Activated naive CD4-positive, alpha-beta T cell treated with anti-CD3 and anti-CD28 coated beads, Interleukin-2, amount 50 U/mL, for 24 hours (primary cell): ENCODE measurements around the gene MFSD8.
"Not testable (repeated sequence)": the region's sequence is repeated elsewhere in the genome, so short reads cannot be mapped to it uniquely, and the experiment has no call there.

ENCODE experiments used
- H3K27ac Mint-ChIP-seq: one replicate; pipeline ENCODE4 v1.8.0; 2021; ENCODE audit warnings: mild to moderate bottlenecking, mixed read lengths
- H3K27me3 Mint-ChIP-seq: one replicate; pipeline ENCODE4 v1.8.0; 2021; ENCODE audit warnings: mixed read lengths
- H3K36me3 Mint-ChIP-seq: one replicate; pipeline ENCODE4 v1.8.0; 2021; ENCODE audit warnings: mixed read lengths
- H3K4me1 Mint-ChIP-seq: one replicate; pipeline ENCODE4 v1.8.0; 2021; ENCODE audit warnings: mixed read lengths
- H3K4me3 Mint-ChIP-seq: one replicate; pipeline ENCODE4 v1.8.0; 2021; ENCODE audit warnings: mild to moderate bottlenecking, mixed read lengths
- H3K9me3 Mint-ChIP-seq: one replicate; pipeline ENCODE4 v1.8.0; 2021; ENCODE audit warnings: mixed read lengths

Gene MFSD8

DNA sequence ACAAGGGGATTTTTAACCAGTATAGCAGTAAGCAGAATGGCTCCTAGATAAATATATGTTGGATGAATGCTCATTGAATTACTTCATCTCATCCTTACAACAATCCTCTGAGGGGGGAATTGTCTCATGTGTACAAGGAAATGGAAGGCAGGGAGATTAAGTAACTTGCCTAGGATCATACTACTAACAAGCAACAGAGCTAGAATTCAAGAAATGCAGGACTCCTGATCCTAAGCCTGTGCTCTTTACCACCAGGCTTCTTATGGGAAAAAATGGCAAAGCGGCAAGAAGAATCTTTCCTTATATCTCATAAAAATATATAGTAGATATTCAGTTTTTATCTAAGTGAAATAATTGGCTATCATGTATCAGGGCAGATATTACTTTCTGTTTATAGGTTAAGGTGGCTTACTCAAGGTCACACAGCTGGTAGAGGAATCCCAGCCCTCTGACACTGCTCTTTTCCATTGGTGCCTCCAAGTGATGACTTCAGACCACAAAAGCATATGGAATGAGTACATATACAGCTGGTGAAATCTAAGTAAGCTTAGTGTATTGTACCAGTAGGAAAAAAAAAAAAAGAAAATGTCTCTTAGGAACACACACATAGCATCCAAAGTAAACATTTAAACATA, 2.3 kb upstream of the MFSD8 start:
- Mint-ChIP-seq H3K4me1 (peaks cover 40% of the 10 kb centered on the region), H3K27me3 (no peaks in the 10 kb centered on the region), H3K36me3 (peaks cover 1% of the 10 kb centered on the region), H3K27ac (peak overlapping the region; percentile 38), H3K4me3 (peak overlapping the region; percentile 46), H3K9me3 (no peaks in the 10 kb centered on the region)

GRCh38 chr4:127965803-127966175, 816 bp upstream of the MFSD8 start:
- Mint-ChIP-seq H3K4me1 (peaks cover 45% of the 10 kb centered on the region), H3K36me3 (peaks cover 1% of the 10 kb centered on the region), H3K27ac (peak overlapping the region; percentile 97), H3K27me3 (no peaks in the 10 kb centered on the region), H3K9me3 (no peaks in the 10 kb centered on the region), H3K4me3 (peak overlapping the region; percentile 98)

DNA sequence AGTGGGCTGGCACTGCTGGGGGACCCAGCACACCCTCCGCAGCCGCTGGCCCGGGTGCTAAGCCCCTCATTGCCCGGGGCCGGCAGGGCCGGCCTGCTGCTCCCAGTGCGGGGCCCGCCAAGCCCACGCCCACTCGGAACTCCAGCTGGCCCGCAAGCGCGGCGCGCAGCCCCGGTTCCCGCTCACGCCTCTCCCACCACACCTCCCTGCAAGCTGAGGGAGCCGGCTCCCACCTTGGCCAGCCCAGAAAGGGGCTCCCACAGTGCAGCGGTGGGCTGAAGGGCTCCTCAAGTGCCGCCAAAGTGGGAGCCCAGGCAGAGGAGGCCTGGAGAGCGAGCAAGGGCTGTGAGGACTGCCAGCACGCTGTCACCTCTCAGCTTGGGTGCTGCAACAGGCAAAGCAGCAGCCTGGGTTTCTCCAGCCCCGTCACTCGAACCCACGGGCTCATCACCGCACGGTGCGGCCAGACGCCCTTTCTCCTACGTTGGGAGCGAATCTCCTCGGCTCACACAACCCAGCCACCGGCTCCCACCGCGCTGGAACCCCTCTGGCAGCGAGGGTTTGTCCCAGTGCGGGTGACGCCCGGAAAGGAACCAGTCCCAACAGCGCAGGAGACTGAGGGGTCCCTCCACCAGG, 429 bp downstream of the MFSD8 start:
- not testable (repeated sequence) for H3K27me3 Mint-ChIP-seq, H3K36me3 Mint-ChIP-seq, H3K9me3 Mint-ChIP-seq
- Mint-ChIP-seq H3K4me3 (peak overlapping the region; percentile 98), H3K27ac (peak overlapping the region; percentile 97), H3K4me1 (peaks cover 45% of the 10 kb centered on the region)

DNA sequence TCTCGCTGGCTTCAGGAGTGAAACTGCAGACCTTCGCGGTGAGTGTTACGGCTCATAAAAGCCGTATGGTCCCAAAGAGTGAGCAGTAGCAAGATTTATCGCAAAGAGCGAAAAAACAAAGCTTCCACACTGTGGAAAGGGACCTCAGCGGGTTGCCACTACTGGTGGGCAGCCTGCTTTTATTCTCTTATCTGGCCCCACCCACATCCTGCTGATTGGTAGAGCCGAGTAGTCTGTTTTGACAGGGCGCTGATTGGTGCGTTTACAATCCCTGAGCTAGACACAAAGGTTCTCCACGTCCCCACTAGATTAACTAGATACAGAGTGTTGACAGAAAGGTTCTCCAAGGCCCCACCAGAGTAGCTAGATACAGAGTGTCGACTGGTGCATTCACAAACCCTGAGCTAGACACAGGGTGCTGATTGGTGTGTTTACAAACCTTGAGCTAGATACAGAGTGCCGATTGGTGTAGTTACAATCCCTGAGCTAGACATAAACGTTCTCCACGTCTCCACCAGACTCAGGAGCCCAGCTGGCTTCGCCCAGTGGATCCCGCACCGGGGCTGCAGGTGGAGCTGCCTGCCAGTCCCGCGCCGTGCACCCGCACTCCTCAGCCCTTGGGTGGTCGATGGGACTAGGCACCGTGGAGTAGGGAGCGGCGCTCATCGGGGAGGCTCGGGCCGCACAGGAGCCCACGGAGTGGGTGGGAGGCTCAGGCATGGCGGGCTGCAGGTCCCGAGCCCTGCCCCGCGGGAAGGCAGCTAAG, 1.2 kb downstream of the MFSD8 start:
- not testable (repeated sequence) for H3K27me3 Mint-ChIP-seq, H3K9me3 Mint-ChIP-seq, H3K36me3 Mint-ChIP-seq
- Mint-ChIP-seq H3K4me1 (peaks cover 49% of the 10 kb centered on the region), H3K4me3 (peak overlapping the region; percentile 78), H3K27ac (peak overlapping the region; percentile 30)

DNA sequence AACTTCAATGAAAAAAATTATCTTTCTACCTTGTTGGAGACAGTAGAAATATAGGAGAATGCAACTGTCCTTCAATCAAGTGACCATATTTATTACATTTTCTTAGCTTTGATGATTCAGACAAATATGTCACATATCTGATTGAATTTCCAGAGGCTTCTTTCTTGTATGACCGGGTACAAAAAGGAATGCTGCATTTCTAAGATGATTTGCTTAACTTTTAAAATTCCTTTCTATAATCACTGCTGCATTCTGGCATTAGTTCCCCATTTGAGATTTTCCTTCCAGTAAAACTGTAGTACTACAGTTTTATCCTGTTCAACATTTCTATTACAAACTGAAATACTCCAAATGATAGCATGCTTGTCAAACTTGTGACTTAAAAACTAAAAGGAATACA, 5.2 kb downstream of the MFSD8 start:
- H3K4me1 Mint-ChIP-seq: peaks cover 43% of the 10 kb centered on the region
- no peaks in the 10 kb centered on the region for H3K36me3 Mint-ChIP-seq
- H3K9me3 Mint-ChIP-seq: no peaks in the 10 kb centered on the region
- H3K27ac Mint-ChIP-seq: no peak overlapping the region
- H3K27me3 Mint-ChIP-seq: no peaks in the 10 kb centered on the region
- no peak overlapping the region for H3K4me3 Mint-ChIP-seq

- no peaks in the 10 kb centered on the region for H3K27me3 Mint-ChIP-seq
- H3K4me3 Mint-ChIP-seq: no peak overlapping the region
- peaks cover 34% of the 10 kb centered on the region for H3K4me1 Mint-ChIP-seq
- H3K36me3 Mint-ChIP-seq: peaks cover 5% of the 10 kb centered on the region
- no peak overlapping the region for H3K27ac Mint-ChIP-seq
- H3K9me3 Mint-ChIP-seq: no peaks in the 10 kb centered on the region
These were observed 7.9 kb downstream of the MFSD8 start for GRCh38 chr4:127957105-127957504.

DNA sequence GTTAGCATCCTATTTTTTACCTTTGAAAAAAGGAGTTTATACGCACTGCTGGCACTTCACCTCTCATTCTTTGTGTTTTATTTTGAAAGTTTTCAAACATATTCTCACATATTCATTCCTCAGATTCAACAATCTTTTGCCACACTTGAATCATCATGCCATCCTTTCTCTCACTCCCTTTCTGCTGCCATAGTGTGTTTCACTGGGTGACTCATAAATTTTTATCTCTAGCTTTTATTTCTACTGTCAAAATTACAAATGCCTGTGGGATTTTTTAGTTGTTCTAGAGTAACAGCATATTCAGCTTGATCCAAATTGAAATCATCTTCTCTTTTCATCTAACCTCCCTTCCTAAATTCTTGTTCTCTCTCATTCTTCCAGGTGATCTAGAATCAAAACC, 28.0 kb downstream of the MFSD8 start:
- Mint-ChIP-seq H3K4me1 (peaks cover 5% of the 10 kb centered on the region), H3K4me3 (no peak overlapping the region), H3K36me3 (peaks cover 13% of the 10 kb centered on the region)

DNA sequence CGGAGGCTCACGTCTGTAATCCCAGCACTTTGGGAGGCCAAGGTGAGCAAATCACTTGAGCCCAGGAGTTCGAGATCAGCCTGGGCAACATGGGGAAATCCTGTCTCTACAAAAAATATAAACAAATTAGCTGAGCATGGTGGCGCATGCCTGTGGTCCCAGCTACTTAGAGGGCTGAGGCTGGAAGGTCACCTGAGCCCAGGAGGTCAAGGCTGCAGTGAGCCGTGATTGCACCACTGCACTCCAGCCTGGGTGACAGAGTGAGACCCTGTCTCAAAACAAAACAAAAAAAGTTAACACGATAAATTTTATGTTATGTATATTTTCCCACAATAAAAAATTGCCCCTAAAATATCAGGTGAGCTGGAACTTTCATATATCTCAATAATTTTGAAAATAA, 33.1 kb downstream of the MFSD8 start:
- not testable (repeated sequence) for H3K4me3 Mint-ChIP-seq, H3K27ac Mint-ChIP-seq, H3K36me3 Mint-ChIP-seq, H3K4me1 Mint-ChIP-seq, H3K9me3 Mint-ChIP-seq, H3K27me3 Mint-ChIP-seq

More for the DNA sequence above, 28.0 kb downstream of the MFSD8 start:
- Mint-ChIP-seq H3K27ac (peak overlapping the region; percentile 2), H3K27me3 (no peaks in the 10 kb centered on the region), H3K9me3 (no peaks in the 10 kb centered on the region)

DNA sequence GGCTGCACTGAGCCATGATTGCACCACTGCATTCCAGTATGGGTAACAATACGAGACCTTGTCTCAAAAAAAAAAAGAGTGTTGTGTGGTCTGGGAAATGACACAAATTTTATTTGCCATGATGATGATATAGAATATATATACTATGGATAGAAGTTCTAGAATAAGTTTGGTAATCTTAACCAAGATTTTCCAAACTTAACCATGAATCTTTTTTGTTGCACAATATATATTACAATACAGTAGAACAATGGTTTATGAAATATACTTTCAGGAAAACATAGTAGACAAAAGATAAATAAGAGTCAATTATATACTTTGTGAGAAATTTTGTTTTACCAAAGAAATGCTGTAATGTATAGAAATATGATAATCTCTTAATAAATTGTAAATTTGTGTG, 34.8 kb downstream of the MFSD8 start:
- Mint-ChIP-seq H3K4me3 (no peak overlapping the region), H3K27ac (no peak overlapping the region), H3K9me3 (no peaks in the 10 kb centered on the region), H3K27me3 (no peaks in the 10 kb centered on the region), H3K36me3 (peaks cover 19% of the 10 kb centered on the region), H3K4me1 (no peaks in the 10 kb centered on the region)

DNA sequence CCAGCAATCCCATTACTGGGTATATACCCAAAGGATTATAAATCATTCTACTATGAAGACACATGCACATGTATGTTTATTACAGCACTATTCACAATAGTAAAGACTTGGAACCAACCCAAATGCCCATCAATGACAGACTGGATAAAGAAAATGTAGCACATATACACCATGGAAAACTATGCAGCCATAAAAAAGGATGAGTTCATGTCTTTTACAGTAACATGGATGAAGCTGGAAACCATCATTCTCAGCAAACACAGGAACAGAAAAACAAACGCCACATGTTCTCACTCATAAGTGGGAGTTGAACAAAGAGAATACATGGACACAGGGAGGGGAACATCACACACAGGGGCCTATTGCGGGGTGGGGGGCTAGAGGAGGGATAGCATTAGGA, 39.3 kb downstream of the MFSD8 start:
- H3K27ac Mint-ChIP-seq, H3K4me1 Mint-ChIP-seq, H3K9me3 Mint-ChIP-seq, H3K27me3 Mint-ChIP-seq, H3K4me3 Mint-ChIP-seq: not testable (repeated sequence)
- peaks cover 34% of the 10 kb centered on the region for H3K36me3 Mint-ChIP-seq

DNA sequence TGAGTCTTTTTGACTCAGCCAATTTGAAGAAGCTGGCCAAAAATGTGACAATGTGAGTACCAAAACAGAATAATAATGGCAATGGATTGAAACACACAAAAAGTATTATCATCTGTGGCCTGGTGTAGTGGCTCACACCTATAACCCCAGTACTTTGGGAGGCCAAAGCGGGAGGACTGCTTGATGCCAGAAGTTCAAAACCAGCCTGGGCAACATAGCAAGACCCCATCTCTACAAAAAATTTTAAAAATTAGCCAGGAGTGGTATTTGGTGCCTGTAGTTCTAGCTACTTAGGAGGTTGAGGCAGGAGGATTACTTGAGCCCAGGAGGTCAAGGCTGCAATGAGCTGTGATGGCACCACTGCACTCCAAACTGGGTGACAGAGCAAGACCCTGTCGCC, 42.7 kb downstream of the MFSD8 start:
- H3K36me3 Mint-ChIP-seq: peaks cover 39% of the 10 kb centered on the region
- no peaks in the 10 kb centered on the region for H3K9me3 Mint-ChIP-seq
- H3K4me1 Mint-ChIP-seq: no peaks in the 10 kb centered on the region
- no peak overlapping the region for H3K4me3 Mint-ChIP-seq
- no peak overlapping the region for H3K27ac Mint-ChIP-seq
- H3K27me3 Mint-ChIP-seq: no peaks in the 10 kb centered on the region

DNA sequence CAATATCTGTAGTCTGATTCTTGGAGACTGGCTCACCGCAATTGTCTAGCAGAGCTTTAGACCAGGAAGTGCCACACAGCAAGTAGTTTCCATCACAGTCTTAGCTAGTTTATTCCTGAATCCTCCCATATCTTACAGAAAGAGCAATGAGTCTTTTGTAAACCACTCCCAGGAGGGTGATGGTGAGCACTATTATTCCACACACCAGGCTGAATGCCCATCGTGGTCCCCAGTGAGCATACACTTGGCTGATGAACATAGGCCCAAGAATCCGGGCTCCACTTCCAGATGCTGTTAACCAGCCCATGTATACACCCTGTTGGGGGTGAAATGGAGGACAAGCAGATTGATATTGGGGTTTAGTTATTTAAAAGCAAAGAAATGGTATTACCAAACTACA, 44.5 kb downstream of the MFSD8 start:
- H3K27ac Mint-ChIP-seq: no peak overlapping the region
- H3K4me1 Mint-ChIP-seq: no peaks in the 10 kb centered on the region
- no peaks in the 10 kb centered on the region for H3K27me3 Mint-ChIP-seq
- H3K36me3 Mint-ChIP-seq: peaks cover 32% of the 10 kb centered on the region
- no peak overlapping the region for H3K4me3 Mint-ChIP-seq
- no peaks in the 10 kb centered on the region for H3K9me3 Mint-ChIP-seq

- Mint-ChIP-seq H3K9me3 (no peaks in the 10 kb centered on the region), H3K36me3 (peaks cover 14% of the 10 kb centered on the region), H3K4me3 (no peak overlapping the region), H3K4me1 (no peaks in the 10 kb centered on the region), H3K27ac (no peak overlapping the region), H3K27me3 (no peaks in the 10 kb centered on the region)
These were observed 47.8 kb downstream of the MFSD8 start for GRCh38 chr4:127917151-127917550.

- Mint-ChIP-seq H3K4me1 (no peaks in the 10 kb centered on the region), H3K27ac (no peak overlapping the region), H3K4me3 (no peak overlapping the region), H3K27me3 (no peaks in the 10 kb centered on the region), H3K36me3 (peaks cover 14% of the 10 kb centered on the region), H3K9me3 (no peaks in the 10 kb centered on the region)
These were observed 48.5 kb downstream of the MFSD8 start for GRCh38 chr4:127916512-127916911.

- Mint-ChIP-seq H3K4me1 (no peaks in the 10 kb centered on the region), H3K9me3 (no peaks in the 10 kb centered on the region), H3K27me3 (peaks cover 1% of the 10 kb centered on the region), H3K36me3 (peaks cover 7% of the 10 kb centered on the region), H3K27ac (no peak overlapping the region), H3K4me3 (no peak overlapping the region)
These were observed 59.9 kb downstream of the MFSD8 start for GRCh38 chr4:127905029-127905428.

DNA sequence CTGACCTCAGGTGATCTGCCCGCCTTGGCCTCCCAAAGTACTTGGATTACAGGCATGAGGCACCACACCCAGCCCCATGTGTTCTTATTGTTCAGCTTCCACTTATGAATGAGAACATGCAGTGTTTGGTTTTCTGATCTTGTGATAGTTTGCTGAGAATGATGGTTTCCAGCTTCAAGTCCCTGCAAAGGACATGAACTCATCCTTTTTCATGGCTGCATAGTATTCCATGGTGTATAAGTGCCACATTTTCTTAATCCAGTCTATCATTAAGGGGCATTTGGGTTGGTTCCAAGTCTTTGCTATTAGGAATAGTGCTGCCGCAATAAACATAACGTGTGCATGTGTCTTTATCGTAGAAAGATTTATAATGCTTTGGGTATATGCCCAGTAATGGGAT, 65.3 kb downstream of the MFSD8 start:
- H3K27me3 Mint-ChIP-seq, H3K4me1 Mint-ChIP-seq, H3K9me3 Mint-ChIP-seq, H3K36me3 Mint-ChIP-seq, H3K4me3 Mint-ChIP-seq, H3K27ac Mint-ChIP-seq: not testable (repeated sequence)
